GM18867 (cell line): ENCODE data around the gene POLR1D.

Experiments
- ATAC-seq: cut with Tn5 transposase; IDR thresholded peaks from one replicate; pipeline ENCODE4 v1.9.1; 2021; ENCODE audit warnings: mild to moderate bottlenecking, moderate library complexity; ENCODE audit not compliant: unreplicated experiment

The POLR1D gene

DNA sequence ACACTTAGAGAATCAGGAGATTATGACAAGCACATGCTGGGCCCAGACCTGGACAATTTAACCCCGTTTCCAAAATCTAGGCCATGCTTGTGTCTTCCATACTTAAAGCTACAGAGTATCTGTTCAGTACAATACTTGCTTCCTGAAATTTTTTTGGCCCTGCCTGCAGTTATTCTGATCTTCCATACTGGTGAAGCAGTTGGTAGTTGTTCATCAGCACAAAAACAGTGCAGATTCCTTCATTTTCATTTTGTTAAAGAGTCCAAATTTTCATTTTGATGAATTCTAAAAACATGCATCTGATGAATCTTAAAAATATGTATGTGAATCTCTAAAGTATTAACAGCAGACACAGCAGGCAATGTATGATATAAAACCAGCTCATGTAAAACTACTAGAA lies 49.2 kb downstream of the POLR1D start:
- ATAC-seq = no peak

DNA sequence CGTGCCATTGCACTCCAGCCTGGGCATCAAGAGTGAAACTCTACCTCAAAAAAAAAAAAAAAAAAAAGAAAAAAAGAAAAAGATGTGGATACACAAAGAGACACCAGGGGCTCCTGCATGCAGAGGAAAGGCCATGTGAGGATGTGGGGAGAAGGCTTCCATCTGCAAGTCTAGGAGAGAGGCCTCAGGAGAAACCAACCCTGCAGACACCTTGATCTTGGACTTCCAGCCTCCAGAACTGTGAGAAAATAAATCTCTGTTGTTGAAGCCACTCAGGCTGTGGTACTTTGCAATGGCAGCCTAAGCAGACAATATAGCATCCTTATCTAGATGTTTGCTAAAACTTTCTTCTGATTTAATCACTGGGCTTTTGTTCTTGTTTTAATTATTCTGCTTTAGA lies 50.3 kb downstream of the POLR1D start:
- no peak for ATAC-seq
